Stimulated activated CD8-positive, alpha-beta memory T cell treated with anti-CD3 and anti-CD28 coated beads, Interleukin-4, amount 100 ng/mL, for 48 hours (primary cell): ENCODE measurements around the gene SSTR1.
"Not testable (repeated sequence)": the region's sequence is repeated elsewhere in the genome, so short reads cannot be mapped to it uniquely, and the experiment has no call there.

ENCODE experiments used
- DNase-seq: peaks from one replicate; pipeline ENCODE4 v3.0.0-alpha.2; 2020

The SSTR1 gene

GRCh38 chr14:38207736-38208617 lies at the start of gene SSTR1:
Gene SSTR1 (plus strand): TSS chr14:38207904. CDS start chr14:38209390, 1,486 bp downstream.
- DNase-seq: no peak

GRCh38 chr14:38158468-38158867 lies 49.2 kb upstream of the SSTR1 start:
- no peak for DNase-seq

DNA sequence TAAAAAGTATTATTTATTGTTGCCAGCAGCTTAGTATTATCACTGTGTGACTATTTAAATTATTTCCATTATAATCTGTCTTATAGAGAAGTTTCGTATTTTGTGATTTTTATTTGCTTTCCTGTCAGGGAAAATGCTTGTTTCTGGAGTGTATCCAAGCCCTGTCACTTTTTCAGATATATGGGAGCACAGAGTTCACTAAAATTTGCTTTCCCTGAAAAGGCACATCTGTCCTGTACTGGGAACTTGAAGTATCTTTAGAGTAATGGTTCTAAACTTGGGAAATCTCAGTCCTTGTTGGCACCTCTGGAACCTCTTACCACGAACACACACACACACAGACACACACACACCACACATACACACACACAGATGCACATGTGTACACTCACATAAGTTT lies 39.3 kb upstream of the SSTR1 start:
- DNase-seq: no peak

- DNase-seq: no peak
These were observed 36.5 kb upstream of the SSTR1 start for GRCh38 chr14:38171197-38171596.

DNA sequence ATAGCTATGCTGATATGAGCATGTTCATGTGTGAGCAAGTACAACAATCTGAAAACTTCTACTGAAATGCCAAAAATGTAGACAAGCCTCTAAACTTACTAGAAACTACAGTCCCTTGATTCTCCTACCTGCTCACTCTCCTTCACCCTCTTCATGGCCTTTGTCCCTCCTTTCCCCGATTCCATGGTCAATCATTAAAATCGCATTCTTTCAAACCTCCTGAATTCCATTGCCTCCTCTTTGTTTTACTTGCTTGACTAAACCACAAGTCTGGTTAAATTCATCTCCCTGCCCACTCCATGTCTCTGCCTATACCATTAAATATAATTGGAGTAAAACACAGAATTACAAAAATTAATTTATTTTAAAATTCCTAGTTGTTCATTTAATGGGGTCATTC lies 33.0 kb upstream of the SSTR1 start:
- DNase-seq: no peak

DNA sequence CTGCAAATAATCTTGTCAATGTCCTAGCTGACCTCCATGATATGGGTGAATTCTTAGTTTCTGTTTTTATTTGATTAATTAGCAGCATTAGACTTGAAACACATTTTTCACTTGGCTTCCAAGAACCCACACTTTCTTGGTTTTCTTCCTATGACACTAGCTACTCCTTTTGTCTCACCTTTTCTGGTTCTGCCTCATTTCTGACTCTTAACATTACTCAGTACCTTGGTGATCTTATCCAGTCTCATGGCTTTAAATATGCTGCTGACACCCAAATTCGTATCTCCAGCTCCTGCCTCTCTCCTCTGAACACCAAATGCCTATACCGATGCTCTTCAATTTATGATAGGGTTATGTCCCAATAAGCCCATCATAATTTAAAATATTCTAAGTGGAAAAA lies 32.0 kb upstream of the SSTR1 start:
- no peak for DNase-seq

DNA sequence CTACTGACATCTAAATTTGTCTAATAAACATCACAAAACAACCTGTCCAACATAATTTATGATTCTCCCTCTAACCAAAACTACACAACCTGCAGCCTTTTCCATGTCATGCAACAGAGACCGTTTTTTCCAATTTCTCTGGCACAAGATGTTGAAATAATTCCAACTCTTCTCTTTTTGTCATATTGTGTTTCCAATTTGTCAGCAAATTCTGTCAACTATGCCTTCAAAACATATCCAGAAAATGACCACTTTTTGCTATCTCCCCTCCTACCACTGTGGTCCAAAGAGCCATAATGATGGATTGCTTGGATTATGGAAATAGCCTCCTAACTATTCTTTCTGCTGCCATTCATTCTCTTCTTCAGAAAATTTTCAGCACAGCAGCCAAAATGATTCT lies 31.3 kb upstream of the SSTR1 start:
- no peak for DNase-seq

- no peak for DNase-seq
These were observed 23.6 kb upstream of the SSTR1 start for GRCh38 chr14:38184132-38184531.

GRCh38 chr14:38185671-38186070 lies 22.0 kb upstream of the SSTR1 start:
- DNase-seq: no peak

DNA sequence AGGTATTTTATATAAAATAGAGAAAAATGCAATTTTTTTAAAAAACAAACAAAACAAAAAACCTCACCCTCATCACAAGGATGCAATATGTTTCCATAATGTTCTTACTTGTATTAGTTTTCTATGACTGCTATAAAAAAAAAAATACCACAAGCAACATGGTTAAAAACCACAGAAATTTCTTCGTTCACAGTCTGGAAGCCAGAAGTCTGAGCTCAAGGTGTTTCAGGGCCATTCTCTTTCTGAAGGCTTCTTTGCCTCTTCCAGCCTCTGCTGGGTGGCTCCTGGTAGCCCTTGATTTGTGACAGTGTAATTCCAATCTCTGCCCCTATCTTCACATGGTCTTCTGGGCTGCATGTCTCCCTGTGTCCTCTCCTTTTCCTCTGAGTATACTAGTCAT lies 21.5 kb upstream of the SSTR1 start:
- no peak for DNase-seq

DNA sequence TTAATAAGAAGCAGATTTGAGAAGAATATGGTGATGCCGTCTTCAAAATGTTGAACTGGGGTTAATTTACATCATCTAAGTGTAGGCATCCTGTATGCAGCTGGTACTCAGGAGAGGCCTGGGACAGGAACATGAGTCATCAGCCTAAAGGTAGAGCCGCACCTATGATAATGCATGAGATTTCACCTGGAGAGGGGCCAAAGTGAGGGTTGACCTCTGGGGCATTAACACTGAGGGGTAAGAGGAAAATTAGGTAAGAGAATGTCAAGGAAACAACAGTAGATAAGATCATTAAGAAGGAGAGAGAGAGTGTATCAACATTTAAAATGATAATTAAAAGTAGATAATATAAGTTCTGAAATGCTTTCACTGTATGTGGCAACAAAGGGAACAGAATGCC lies 20.2 kb upstream of the SSTR1 start:
- no peak for DNase-seq

DNA sequence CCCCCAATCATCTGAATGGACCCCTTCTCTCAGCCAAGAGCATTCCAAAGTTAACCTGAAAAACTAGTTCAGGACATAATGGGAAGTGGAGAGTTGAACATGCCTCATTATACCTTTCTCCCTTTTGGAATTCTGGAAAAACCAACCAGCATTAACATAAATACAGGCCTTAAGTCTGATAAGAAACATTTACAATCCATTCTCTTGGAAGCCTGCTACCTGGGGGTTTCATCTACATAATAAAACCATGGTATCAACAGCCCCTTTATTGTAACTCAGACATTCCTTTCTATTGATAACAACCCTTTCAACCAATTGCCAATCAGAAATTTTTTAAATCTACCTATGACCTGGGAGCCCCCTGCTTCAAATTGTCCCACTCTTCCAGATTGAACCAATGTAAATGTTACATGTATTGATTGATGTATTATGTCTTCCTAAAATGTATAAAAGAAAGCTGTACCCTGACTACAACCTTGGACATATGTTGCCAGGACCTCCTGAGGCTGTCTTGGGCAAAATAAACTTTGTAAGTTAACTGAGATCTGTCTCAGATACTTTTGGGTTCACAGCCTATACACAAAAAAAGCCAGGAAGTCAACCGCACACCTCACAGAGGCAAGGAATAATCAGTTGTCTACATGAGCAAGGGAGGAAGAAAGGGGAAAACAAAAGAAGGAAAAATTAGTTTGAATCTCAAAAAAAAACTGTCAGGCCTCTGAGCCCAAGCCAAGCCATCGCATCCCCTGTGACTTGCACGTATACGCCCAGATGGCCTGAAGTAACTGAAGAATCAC lies 17.6 kb upstream of the SSTR1 start:
- DNase-seq: no peak

GRCh38 chr14:38190846-38191245 lies 16.9 kb upstream of the SSTR1 start:
- not testable (repeated sequence) for DNase-seq

GRCh38 chr14:38191491-38191890 lies 16.2 kb upstream of the SSTR1 start:
- DNase-seq: not testable (repeated sequence)

- no peak for DNase-seq
These were observed 10.5 kb upstream of the SSTR1 start for GRCh38 chr14:38197001-38197783.

- no peak for DNase-seq
These were observed 9.8 kb upstream of the SSTR1 start for GRCh38 chr14:38197784-38198335.

DNA sequence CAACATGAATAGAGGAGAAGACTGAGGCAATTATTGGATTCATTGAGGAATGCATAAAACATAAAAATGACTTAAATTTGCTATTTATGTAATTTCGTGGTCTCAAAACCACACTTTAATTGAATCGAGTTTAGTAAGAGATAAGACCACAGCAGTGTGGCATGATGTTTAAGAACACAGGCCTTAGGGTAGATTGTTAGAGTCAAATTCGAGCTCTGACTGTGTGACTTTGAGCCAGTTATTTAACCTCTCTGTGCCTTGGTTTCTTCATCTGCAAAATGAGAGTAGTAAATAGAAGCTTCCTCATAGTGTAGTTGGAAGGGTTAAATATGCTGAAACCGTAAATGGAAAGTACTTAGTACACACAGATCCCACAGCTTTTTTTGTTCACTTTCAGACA lies 9.3 kb upstream of the SSTR1 start:
- no peak for DNase-seq

DNA sequence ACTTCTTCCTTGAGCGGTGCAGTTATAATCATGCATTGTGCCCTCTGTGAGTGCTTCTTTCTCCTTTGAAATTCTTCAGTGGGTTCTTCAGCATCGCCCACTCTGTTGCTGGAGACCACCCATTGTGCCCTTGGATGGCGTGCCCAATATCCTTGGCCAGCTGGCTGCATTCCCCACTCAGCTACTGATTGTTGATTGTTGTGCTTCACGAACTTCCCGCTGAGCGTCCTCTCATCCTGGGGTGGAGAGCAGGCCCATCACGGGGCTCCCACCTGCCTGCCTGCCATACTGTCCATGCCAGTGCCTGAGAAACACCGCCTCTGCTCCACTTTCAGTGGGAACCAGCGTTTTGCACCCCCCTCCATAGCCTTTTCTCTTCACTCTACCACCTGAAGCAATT lies 8.6 kb upstream of the SSTR1 start:
- DNase-seq: no peak

- DNase-seq: no peak
These were observed 8.0 kb upstream of the SSTR1 start for GRCh38 chr14:38199739-38200138.

GRCh38 chr14:38201137-38201828 lies 6.4 kb upstream of the SSTR1 start:
- no peak for DNase-seq

- DNase-seq: no peak
These were observed 5.1 kb upstream of the SSTR1 start for GRCh38 chr14:38202444-38203191.
